SH-SY5Y (cell line): Measurements from ENCODE around the gene CDK8.

Experiments
- GATA2 ChIP-seq: IDR thresholded peaks from 2 replicates; pipeline ENCODE4 v1.6.1; 2011; ENCODE audit warnings: mild to moderate bottlenecking, low read depth, low read length
- GATA3 ChIP-seq: IDR thresholded peaks from 2 replicates; pipeline ENCODE4 v1.6.1; 2011; ENCODE audit warnings: low read depth, mild to moderate bottlenecking, low read length, moderate library complexity

- TF ChIP-seq GATA3 = no peak
- TF ChIP-seq GATA2 = no peak
Observed at GRCh38 chr13:26406791-26407190, 152.9 kb downstream of the CDK8 start.
